Dermis microvascular lymphatic vessel endothelial cell (primary cell): ENCODE measurements around the gene LGALS9. TPM values are rescaled to one million over a fixed set of nuclear protein-coding genes. Genes with fewer than 3 reads are reported as not detected.

ENCODE experiments used
- DNase-seq, 2 donors: peaks; one replicate each; pipeline versions ENCODE4 v3.0.0 to v3.0.0-alpha.2; 2010; ENCODE audit warnings: low read depth in 2 of 2
- total RNA-seq: library from RNA; depleted of rRNA; stranded (reverse); fragments of >200 nt; gene quantifications from 2 replicates; pipeline ENCODE4 v1.2.1, GENCODE V29; 2014

The LGALS9 gene
- total RNA-seq, 1 donor from 2014 or later = 26.1 TPM

- DNase-seq = no peak
These were observed 27.6 kb upstream of the LGALS9 start for GRCh38 chr17:27603421-27603770.

- DNase-seq = no peak
These were observed 26.9 kb upstream of the LGALS9 start for GRCh38 chr17:27603880-27604794.

DNA sequence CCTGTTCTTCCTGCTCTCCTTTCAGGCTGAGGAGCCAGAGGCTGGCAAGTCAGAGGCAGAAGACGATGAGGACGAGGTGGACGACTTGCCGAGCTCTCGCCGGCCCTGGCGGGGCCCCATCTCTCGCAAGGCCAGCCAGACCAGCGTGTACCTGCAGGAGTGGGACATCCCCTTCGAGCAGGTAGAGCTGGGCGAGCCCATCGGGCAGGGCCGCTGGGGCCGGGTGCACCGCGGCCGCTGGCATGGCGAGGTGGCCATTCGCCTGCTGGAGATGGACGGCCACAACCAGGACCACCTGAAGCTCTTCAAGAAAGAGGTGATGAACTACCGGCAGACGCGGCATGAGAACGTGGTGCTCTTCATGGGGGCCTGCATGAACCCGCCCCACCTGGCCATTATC, 25.6 kb upstream of the LGALS9 start:
- no peak for DNase-seq

GRCh38 chr17:27607521-27608091, 23.4 kb upstream of the LGALS9 start:
- no peak for DNase-seq

- DNase-seq = no peak
These were observed 22.4 kb upstream of the LGALS9 start for GRCh38 chr17:27608328-27609230.

- DNase-seq = peak in 1 of 2 donors; percentile 45
These were observed 21.2 kb upstream of the LGALS9 start for GRCh38 chr17:27609611-27610303.

- DNase-seq = no peak
These were observed 20.7 kb upstream of the LGALS9 start for GRCh38 chr17:27610304-27610677.

GRCh38 chr17:27612160-27612770, 18.7 kb upstream of the LGALS9 start:
- no peak for DNase-seq

- DNase-seq = no peak
These were observed 17.6 kb upstream of the LGALS9 start for GRCh38 chr17:27613433-27613832.

DNA sequence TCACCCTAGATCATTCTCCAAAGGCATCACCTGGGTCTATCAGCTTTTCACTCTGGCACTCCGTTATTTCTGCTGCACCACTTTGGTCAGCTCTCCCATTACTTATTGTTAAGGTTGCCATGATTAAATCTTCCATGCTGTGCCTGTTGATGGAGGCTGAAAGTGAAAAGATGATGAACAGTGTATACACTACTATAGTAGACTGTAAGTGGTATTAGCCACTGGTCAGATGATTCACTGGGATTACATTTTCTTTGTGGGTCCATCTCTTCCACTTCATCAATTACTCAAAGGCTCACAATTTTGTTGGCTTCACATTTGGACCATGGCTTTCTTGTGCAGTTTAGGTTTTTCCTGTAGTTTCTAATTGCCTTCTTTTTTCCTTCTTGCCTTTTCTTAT, 15.9 kb upstream of the LGALS9 start:
- no peak for DNase-seq

DNA sequence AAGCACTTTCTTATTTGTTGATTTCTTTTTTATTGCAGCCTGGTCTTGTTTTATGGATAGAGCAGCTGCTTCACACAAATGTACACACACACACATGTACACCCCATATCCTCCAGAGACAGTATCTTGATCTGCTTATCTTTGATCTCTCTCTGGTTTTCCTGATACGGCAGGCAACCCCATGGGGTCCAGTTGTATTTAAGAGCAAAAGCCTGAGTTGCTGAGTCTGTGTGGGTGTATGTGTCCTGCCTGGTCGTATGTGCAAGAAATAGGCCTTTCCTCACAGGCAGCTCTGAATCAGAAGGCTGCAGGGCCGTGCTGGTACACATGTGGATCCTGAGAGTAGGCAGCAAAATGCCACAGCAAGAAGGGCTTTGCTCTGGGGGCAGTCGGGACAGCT, 14.6 kb upstream of the LGALS9 start:
- no peak for DNase-seq

DNA sequence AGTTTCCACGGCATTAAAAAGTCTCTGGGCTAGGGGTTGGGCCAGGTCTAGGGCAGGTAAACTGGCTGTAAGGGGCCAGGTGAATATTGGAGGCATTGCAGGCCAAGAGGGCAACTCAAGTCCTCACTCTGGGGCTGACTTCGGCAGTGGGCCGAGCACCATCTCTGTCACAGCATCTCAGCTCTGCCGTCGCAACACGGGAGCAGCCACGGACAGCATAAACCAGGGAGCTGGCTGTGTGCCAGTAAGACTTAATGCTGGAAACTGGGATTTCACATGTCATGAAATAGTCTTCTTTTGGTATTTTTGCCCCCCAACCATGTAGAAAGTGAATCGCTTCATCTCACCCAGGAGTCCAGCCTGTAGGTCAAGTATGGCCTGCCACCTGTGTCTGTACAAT, 12.6 kb upstream of the LGALS9 start:
- no peak for DNase-seq

DNA sequence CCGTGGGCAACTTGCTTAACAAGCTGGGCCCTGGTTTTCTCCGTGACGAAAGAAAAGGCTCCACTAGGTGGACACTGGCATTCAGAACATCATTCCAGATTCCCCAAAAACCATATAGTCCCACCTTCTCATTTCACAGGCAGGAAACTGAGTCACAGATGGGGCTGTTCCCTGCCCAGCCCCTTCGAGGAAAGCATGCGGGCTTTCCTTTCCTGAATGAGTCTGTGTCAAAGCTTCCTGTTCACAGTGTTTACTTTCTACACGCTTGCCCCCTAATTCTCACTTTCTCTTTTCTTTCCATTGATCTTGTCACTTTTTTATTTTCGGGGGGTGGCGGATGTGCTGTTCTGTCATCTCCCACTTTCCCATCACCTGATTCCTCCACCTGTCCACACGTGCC, 10.3 kb upstream of the LGALS9 start:
- peak in 1 of 2 donors; percentile 66 for DNase-seq

DNA sequence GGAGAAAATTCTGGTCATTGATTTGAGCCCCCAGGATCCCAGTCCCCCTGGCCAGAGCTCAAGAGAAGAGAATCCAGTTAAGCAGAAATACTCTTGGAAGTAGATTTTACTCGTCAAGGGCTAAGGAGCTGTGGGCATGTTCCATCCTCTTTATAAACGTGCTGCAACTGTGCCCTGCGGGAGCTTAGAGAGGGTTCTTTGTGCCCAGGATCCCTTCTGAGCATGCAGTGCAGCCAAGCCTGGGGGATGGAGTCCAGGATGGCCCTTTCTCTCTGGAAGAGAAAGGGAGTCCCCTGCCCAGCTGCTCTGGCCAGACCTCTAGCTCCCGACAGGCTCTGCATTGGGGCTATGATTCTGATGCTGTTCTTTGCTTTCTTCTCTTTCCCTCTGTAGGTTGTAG, 9.5 kb upstream of the LGALS9 start:
- DNase-seq = no peak

DNA sequence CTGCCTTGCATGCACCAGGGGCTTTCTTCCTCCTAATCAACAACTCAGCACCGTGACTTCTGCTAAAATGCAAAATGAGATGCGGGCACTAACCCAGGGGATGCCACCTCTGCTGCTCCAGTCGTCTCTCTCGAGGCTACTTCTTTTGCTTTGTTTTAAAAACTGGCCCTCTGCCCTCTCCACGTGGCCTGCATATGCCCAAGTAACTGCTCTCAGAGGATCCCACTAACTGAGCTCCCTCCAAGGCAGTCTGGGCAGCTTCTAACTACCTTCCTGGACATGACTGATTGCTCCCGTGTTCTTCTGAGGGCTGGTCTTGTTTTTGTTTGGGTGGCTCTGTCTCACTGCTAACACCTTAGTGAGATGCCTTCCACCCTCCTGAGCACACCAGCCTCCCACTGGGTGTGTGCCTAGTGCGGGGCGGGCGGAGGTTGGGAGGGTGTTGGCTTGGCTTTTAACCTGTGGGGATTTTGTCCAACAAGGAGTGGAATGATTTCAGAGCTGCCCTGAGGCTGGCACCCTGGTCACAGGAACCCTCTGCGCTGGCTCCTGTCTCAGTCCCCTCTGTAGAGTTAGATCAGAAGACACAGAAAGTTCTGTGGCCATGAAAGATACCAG, 8.9 kb upstream of the LGALS9 start:
- no peak for DNase-seq

GRCh38 chr17:27622986-27623385, 8.0 kb upstream of the LGALS9 start:
- no peak for DNase-seq

- no peak for DNase-seq
These were observed 7.4 kb upstream of the LGALS9 start for GRCh38 chr17:27623614-27624013.

DNA sequence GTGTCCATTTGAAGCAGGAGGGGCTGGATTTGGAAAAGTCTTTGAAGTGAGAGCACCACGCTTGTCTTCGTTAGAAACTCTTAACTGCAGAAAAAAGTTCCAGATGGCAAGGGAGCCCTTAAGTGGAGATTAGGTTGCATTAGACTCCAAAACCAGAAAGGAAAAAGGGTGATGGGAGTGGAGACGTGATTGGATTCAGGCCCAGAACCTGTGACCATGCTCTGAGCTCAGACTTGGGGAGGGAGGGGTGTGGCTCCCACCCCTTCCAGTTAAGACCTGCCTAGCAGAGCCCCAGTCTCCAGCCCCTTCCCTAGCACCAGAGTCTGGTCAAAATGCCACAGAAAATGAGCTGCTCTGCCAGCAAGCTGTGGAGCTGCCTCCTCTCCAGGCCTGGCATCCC, 6.4 kb upstream of the LGALS9 start:
- DNase-seq = no peak

DNA sequence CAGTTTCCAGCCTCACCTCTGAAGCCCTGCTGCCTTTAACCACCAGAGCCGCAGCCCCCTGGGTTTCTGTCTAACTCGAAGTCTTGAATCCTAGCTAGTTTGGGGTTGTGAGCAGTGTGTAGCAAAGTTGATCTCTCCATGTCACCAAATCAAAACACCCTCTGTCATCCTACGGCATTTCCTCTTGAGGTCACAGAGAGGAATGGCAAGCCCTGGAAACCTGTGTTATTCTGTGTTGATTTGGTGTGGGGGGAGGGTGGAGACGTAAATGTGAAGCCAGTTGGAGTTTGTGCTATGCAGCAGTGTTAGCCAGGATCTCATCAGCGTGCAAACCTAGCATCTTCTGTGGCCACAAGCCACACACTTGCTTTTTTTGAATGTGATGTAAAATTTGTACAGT, 5.1 kb upstream of the LGALS9 start:
- DNase-seq = peak in 1 of 2 donors; percentile 83

- no peak for DNase-seq
These were observed 3.5 kb upstream of the LGALS9 start for GRCh38 chr17:27627514-27627913.

- DNase-seq = no peak
These were observed 2.6 kb upstream of the LGALS9 start for GRCh38 chr17:27628376-27628775.
